ENCODE measurements around the gene ZFP36L2.

DNA sequence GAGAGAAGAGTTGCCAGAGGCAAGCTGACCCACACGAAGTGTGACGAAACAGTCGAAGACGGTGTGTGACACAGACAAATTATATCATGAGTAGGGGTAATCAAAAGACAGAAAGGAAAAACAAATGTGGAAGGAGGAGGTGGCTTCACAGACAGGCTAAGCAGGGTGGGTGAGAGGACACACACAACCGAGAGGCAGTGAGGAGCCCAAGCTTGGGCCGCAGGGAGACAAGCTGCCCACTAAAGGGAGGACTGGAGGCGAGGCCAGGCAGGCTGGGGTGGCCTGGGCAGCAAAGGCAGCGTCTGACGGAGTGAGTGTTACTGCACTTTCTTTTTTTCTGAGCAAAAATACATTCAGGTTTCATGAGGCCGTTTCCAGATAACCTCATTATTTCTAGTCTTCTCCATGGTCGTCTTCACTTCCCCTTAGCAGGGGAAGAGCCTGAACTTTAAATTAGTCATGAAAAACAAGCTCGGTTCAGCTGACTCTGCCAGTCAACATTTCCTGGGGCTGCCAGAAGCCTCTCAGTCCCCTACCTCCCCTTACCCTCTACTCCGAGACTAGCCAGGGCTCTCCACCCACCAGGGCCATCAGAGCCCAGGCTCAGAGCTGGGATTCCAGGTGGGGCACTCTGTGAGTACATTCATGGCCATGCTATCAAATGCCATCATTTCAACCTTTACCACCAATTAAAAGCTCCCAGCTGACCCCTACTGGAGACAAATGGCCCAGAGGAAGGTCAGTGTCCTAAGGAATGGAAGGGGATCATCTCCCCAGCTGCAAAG, 13.8 kb upstream of the ZFP36L2 start:
- TF ChIP-seq POLR2A (IDR thresholded peaks at IDR 0.05; ENCODE audit: low read length) = no peak
- no peak for TF ChIP-seq GATA1 (IDR thresholded peaks at IDR 0.05; ENCODE audit: low read depth, low read length)
